A549 (cell line): ENCODE measurements around the gene AGBL4.

Source experiments
- EP300 ChIP-seq, 2 experiments: fragments of >200 bp; sonication (Bioruptor Twin); formaldehyde crosslinking; IDR thresholded peaks; 2 replicates in 1 of 2; 3 replicates in 1 of 2; pipeline ENCODE4 v1.6.1; 2016 to 2017
- POLR2A ChIP-seq: IDR thresholded peaks from 2 replicates; pipeline ENCODE4 v1.6.1; 2012; ENCODE audit warnings: mild to moderate bottlenecking, low read length
- RCOR1 ChIP-seq: fragments of 150-350 bp; IDR thresholded peaks from 2 replicates; pipeline ENCODE4 v1.6.1; 2014; ENCODE audit warnings: antibody characterized with exemption, low read length, low read depth
- RFX5 ChIP-seq: fragments of 450-650 bp; IDR thresholded peaks from 2 replicates; pipeline ENCODE4 v1.7.1; 2014; ENCODE audit warnings: antibody characterized with exemption, mild to moderate bottlenecking, moderate library complexity
- TF ChIP-seq, protein P1 (sequence below): fragments of 450-650 bp; IDR thresholded peaks from 2 replicates; pipeline ENCODE4 v1.6.1; 2014; ENCODE audit warnings: antibody characterized with exemption

DNA sequence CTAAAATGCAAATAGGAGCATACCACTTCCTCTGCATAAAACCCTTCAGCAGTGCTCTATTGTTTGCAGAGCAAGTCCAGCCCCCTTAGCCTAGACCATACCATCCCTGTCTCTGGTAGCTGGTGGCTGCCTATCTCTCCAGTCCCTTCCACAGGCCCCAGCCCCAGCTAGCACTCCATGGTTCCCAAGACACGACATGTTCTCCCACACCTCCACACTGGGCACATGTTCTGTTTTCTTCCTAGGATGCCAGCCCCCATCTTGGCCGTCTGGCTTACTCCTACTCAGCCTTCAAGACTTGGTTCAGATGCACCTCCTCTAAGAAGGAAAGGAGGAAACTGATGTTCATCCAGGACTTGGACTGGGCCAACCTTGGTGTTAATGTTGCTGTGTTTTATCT lies 1355.4 kb downstream of the AGBL4 start:
- TF ChIP-seq RCOR1 (no peak), RFX5 (no peak), EP300 (IDR thresholded peaks at IDR 0.05) (no peak), POLR2A (no peak)
- TF ChIP-seq, protein P1, sequence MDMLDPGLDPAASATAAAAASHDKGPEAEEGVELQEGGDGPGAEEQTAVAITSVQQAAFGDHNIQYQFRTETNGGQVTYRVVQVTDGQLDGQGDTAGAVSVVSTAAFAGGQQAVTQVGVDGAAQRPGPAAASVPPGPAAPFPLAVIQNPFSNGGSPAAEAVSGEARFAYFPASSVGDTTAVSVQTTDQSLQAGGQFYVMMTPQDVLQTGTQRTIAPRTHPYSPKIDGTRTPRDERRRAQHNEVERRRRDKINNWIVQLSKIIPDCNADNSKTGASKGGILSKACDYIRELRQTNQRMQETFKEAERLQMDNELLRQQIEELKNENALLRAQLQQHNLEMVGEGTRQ = no peak
